Measurements from ENCODE around the gene PDZRN3. TPM values are rescaled to one million over a fixed set of nuclear protein-coding genes. Genes with fewer than 3 reads are reported as not detected.

Gene PDZRN3
- total RNA-seq, 2 experiments from 2014 or later = not detected

GRCh38 chr3:73453666-73454065, 171.1 kb downstream of the PDZRN3 start:
- DNase-seq (no peak), ATAC-seq (no peak)
- no peak overlapping the region for H3K27ac Mint-ChIP-seq
- POLR2A ChIA-PET = no interaction called here
- no peaks in the 10 kb centered on the region for H3K9me3 Mint-ChIP-seq (ENCODE audit: low read depth)
- CTCF ChIA-PET = interaction anchor here (1.0 kb wide), 1 partner anchor 9 kb away, joined by 3 read pairs; no protein-coding TSS in a partner anchor
- no peaks in the 10 kb centered on the region for H3K36me3 Mint-ChIP-seq (ENCODE audit: low read depth)
- intact Hi-C loops (cut with DNase I, micrococcal nuclease) = no loop called here
- H3K27me3 Mint-ChIP-seq = peaks cover 5% of the 10 kb centered on the region
- H3K4me3 Mint-ChIP-seq = no peak overlapping the region
- H3K4me1 Mint-ChIP-seq = no peaks in the 10 kb centered on the region

GRCh38 chr3:73452729-73453128, 172.0 kb downstream of the PDZRN3 start:
- H3K9me3 Mint-ChIP-seq (ENCODE audit: low read depth) = no peaks in the 10 kb centered on the region
- H3K27ac Mint-ChIP-seq = no peak overlapping the region
- CTCF ChIA-PET = interaction anchor here (0.6 kb wide), 1 partner anchor 150 kb away, joined by 4 read pairs; no protein-coding TSS in a partner anchor
- POLR2A ChIA-PET = no interaction called here
- H3K36me3 Mint-ChIP-seq (ENCODE audit: low read depth) = no peaks in the 10 kb centered on the region
- H3K27me3 Mint-ChIP-seq = peaks cover 5% of the 10 kb centered on the region
- no peak for DNase-seq
- H3K4me1 Mint-ChIP-seq = no peaks in the 10 kb centered on the region
- ATAC-seq = no peak
- no peak overlapping the region for H3K4me3 Mint-ChIP-seq
- intact Hi-C loops (cut with DNase I, micrococcal nuclease) = no loop called here

- DNase-seq (no peak), ATAC-seq (no peak)
- H3K27me3 Mint-ChIP-seq = peaks cover 2% of the 10 kb centered on the region
- intact Hi-C loops (cut with DNase I, micrococcal nuclease) = no loop called here
- ChIA-PET POLR2A (no interaction called here), CTCF (no interaction called here)
- no peak overlapping the region for H3K27ac Mint-ChIP-seq
- no peaks in the 10 kb centered on the region for H3K36me3 Mint-ChIP-seq (ENCODE audit: low read depth)
- H3K4me1 Mint-ChIP-seq = no peaks in the 10 kb centered on the region
- H3K4me3 Mint-ChIP-seq = no peak overlapping the region
- no peaks in the 10 kb centered on the region for H3K9me3 Mint-ChIP-seq (ENCODE audit: low read depth)
These were observed 173.3 kb downstream of the PDZRN3 start for GRCh38 chr3:73451301-73451944.

- DNase-seq (no peak), ATAC-seq (no peak)
- ChIA-PET CTCF (interaction anchor here (1.3 kb wide), 1 partner anchor 51 kb away, joined by 3 read pairs; no protein-coding TSS in a partner anchor), POLR2A (no interaction called here)
- Mint-ChIP-seq H3K27ac (no peak overlapping the region), H3K27me3 (peaks cover 3% of the 10 kb centered on the region), H3K4me1 (no peaks in the 10 kb centered on the region), H3K36me3 (ENCODE audit: low read depth) (no peaks in the 10 kb centered on the region), H3K9me3 (ENCODE audit: low read depth) (no peaks in the 10 kb centered on the region), H3K4me3 (no peak overlapping the region)
- intact Hi-C loops (cut with DNase I, micrococcal nuclease) = no loop called here
These were observed 175.0 kb downstream of the PDZRN3 start for GRCh38 chr3:73449774-73450173.

GRCh38 chr3:73448761-73449301, 175.9 kb downstream of the PDZRN3 start:
- H3K36me3 Mint-ChIP-seq (ENCODE audit: low read depth) = no peaks in the 10 kb centered on the region
- ATAC-seq (no peak), DNase-seq (no peak)
- no peaks in the 10 kb centered on the region for H3K4me1 Mint-ChIP-seq
- CTCF ChIA-PET = no interaction called here
- H3K4me3 Mint-ChIP-seq = no peak overlapping the region
- H3K9me3 Mint-ChIP-seq (ENCODE audit: low read depth) = no peaks in the 10 kb centered on the region
- POLR2A ChIA-PET = no interaction called here
- intact Hi-C loops (cut with DNase I, micrococcal nuclease) = no loop called here
- no peak overlapping the region for H3K27ac Mint-ChIP-seq
- peaks cover 6% of the 10 kb centered on the region for H3K27me3 Mint-ChIP-seq

- ChIA-PET POLR2A (no interaction called here), CTCF (no interaction called here)
- Mint-ChIP-seq H3K27me3 (peaks cover 6% of the 10 kb centered on the region), H3K27ac (no peak overlapping the region), H3K4me3 (no peak overlapping the region), H3K4me1 (no peaks in the 10 kb centered on the region), H3K36me3 (ENCODE audit: low read depth) (no peaks in the 10 kb centered on the region), H3K9me3 (ENCODE audit: low read depth) (no peaks in the 10 kb centered on the region)
- DNase-seq (no peak), ATAC-seq (no peak)
- intact Hi-C loops (cut with DNase I, micrococcal nuclease) = no loop called here
These were observed 176.7 kb downstream of the PDZRN3 start for GRCh38 chr3:73448041-73448440.

- Mint-ChIP-seq H3K27me3 (peaks cover 6% of the 10 kb centered on the region), H3K4me1 (no peaks in the 10 kb centered on the region), H3K36me3 (ENCODE audit: low read depth) (no peaks in the 10 kb centered on the region), H3K9me3 (ENCODE audit: low read depth) (no peaks in the 10 kb centered on the region), H3K27ac (no peak overlapping the region), H3K4me3 (no peak overlapping the region)
- ChIA-PET POLR2A (no interaction called here), CTCF (no interaction called here)
- no peak for DNase-seq
- ATAC-seq = no peak
- intact Hi-C loops (cut with DNase I, micrococcal nuclease) = no loop called here
These were observed 177.6 kb downstream of the PDZRN3 start for GRCh38 chr3:73447111-73447510.

GRCh38 chr3:73446467-73447110, 178.2 kb downstream of the PDZRN3 start:
- CTCF ChIA-PET = no interaction called here
- Mint-ChIP-seq H3K9me3 (ENCODE audit: low read depth) (no peaks in the 10 kb centered on the region), H3K4me3 (no peak overlapping the region), H3K4me1 (no peaks in the 10 kb centered on the region), H3K27me3 (peaks cover 6% of the 10 kb centered on the region), H3K27ac (no peak overlapping the region), H3K36me3 (ENCODE audit: low read depth) (no peaks in the 10 kb centered on the region)
- ATAC-seq (no peak), DNase-seq (no peak)
- POLR2A ChIA-PET = no interaction called here
- intact Hi-C loops (cut with DNase I, micrococcal nuclease) = no loop called here

- H3K27ac Mint-ChIP-seq = no peak overlapping the region
These were observed 181.9 kb downstream of the PDZRN3 start for GRCh38 chr3:73442886-73443285.

GRCh38 chr3:73442152-73442551, 182.6 kb downstream of the PDZRN3 start:
- intact Hi-C loops (cut with DNase I, micrococcal nuclease) = no loop called here
- ChIA-PET CTCF (no interaction called here), POLR2A (no interaction called here)
- Mint-ChIP-seq H3K9me3 (ENCODE audit: low read depth) (no peaks in the 10 kb centered on the region), H3K27ac (no peak overlapping the region), H3K27me3 (peaks cover 4% of the 10 kb centered on the region), H3K4me1 (no peaks in the 10 kb centered on the region), H3K36me3 (ENCODE audit: low read depth) (no peaks in the 10 kb centered on the region), H3K4me3 (no peak overlapping the region)
- ATAC-seq = no peak
- no peak for DNase-seq

More at GRCh38 chr3:73442886-73443285, 181.9 kb downstream of the PDZRN3 start:
- intact Hi-C loops (cut with DNase I, micrococcal nuclease) = no loop called here
- Mint-ChIP-seq H3K9me3 (ENCODE audit: low read depth) (no peaks in the 10 kb centered on the region), H3K4me1 (no peaks in the 10 kb centered on the region), H3K27me3 (peaks cover 4% of the 10 kb centered on the region), H3K4me3 (no peak overlapping the region), H3K36me3 (ENCODE audit: low read depth) (no peaks in the 10 kb centered on the region)
- DNase-seq = no peak
- POLR2A ChIA-PET = no interaction called here
- CTCF ChIA-PET = no interaction called here
- no peak for ATAC-seq

- CTCF ChIA-PET = interaction anchor here (1.1 kb wide), 1 partner anchor 9 kb away, joined by 4 read pairs; no protein-coding TSS in a partner anchor
- Mint-ChIP-seq H3K9me3 (ENCODE audit: low read depth) (no peaks in the 10 kb centered on the region), H3K27me3 (peaks cover 8% of the 10 kb centered on the region), H3K4me1 (no peaks in the 10 kb centered on the region), H3K36me3 (ENCODE audit: low read depth) (no peaks in the 10 kb centered on the region), H3K27ac (no peak overlapping the region), H3K4me3 (no peak overlapping the region)
- intact Hi-C loops (cut with DNase I, micrococcal nuclease) = no loop called here
- no peak for DNase-seq
- POLR2A ChIA-PET = no interaction called here
- no peak for ATAC-seq
These were observed 186.9 kb downstream of the PDZRN3 start for GRCh38 chr3:73437828-73438227.

- POLR2A ChIA-PET = no interaction called here
- intact Hi-C loops (cut with DNase I, micrococcal nuclease) = no loop called here
- no peak for ATAC-seq
- Mint-ChIP-seq H3K36me3 (ENCODE audit: low read depth) (no peaks in the 10 kb centered on the region), H3K4me1 (no peaks in the 10 kb centered on the region), H3K9me3 (ENCODE audit: low read depth) (no peaks in the 10 kb centered on the region), H3K27ac (no peak overlapping the region), H3K27me3 (peaks cover 10% of the 10 kb centered on the region), H3K4me3 (no peak overlapping the region)
- CTCF ChIA-PET = no interaction called here
- DNase-seq = no peak
These were observed 189.7 kb downstream of the PDZRN3 start for GRCh38 chr3:73435055-73435454.

Measured in activated CD4-positive, alpha-beta T cell treated with anti-CD3 and anti-CD28 coated beads for 36 hours (primary cell).